SK-N-MC (cell line): ENCODE results near the gene TNFRSF6B.

ENCODE experiments used
- EZH2 ChIP-seq: fragments of 200-600 bp; sonication (generic); IDR thresholded peaks from one replicate; pipeline ENCODE4 v1.6.1; 2017; ENCODE audit warnings: antibody characterized with exemption
- FOXP2 ChIP-seq: optimal IDR thresholded peaks from 2 replicates; pipeline ENCODE3; 2011; ENCODE audit warnings: mild to moderate bottlenecking, moderate library complexity; ENCODE audit not compliant: insufficient read depth; ENCODE audit errors: extremely low read length, control extremely low read depth
- POLR2AphosphoS5 ChIP-seq: IDR thresholded peaks from 2 replicates; pipeline ENCODE4 v1.6.1; 2012; ENCODE audit warnings: mild to moderate bottlenecking, low read depth, low read length, borderline replicate concordance

DNA sequence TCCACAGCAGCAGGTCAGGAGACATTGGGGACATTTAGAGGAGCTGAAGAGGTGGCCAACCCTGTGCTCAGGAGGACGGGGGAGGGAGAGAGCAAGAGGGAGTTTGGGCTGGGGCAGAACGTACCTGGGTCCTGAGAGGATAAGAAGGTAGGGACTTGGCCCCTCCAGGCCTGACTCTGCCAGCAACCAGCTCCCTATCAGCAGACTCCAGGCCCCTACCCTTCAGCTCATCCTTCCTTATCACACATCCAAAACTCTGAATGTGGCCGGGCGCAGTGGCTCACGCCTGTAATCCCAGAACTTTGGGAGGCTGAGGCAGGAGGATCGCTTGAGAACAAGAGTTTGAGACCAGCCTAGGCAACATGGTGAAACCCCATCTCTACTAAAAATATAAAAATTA, 48.3 kb upstream of the TNFRSF6B start:
- no peak for TF ChIP-seq POLR2AphosphoS5
- TF ChIP-seq EZH2 = no peak
- TF ChIP-seq FOXP2 = no peak
